CD4-positive, alpha-beta T cell treated with Interleukin-6 for 4 hours (primary cell): ENCODE measurements around the gene KIF16B.
A peak's percentile ranks its signal among the peaks of the same experiment; 100 is the strongest.

Experiments used
- DNase-seq: peaks from one replicate; pipeline ENCODE4 v3.0.0-alpha.2; 2020; ENCODE audit warnings: mixed read lengths

The KIF16B gene

DNA sequence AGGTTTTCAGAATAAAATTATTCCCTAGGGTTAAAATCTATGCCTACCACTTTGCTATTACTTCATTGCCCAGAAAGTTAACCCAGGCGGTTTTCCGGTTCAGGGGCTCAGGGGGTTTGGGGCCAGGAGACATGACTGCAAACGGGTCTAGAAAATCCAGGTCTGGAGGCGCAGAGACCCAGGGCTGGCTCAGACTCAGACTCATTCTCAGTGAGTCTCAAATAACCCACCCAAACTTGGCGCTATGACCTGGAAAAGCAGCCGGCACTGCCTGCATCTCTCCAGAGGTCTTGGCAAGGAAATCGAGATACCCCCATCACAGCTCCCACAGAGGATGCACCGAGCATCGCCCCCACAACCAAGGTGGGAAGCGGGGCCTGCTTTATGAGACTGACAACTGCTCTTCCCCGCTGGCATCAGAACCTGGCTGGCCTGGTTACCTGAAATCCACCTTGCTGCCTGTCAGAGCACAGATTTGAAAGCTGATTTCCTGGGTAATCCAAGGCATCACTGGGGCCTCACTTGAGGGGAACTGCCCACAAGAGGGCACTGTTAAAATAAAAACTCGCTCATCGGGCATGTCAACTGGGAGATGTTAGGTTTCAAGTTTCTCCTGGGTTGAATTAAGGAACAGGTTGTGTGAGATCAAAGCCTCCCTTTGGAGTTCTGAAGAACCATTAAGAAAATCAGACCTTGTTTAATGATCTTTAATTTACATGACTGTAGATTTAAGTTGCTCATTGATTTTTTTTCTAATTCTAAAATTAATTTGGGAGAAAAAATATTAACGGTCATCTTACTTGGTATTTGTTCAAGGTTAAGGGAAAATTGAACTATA lies 55.1 kb downstream of the KIF16B start:
- DNase-seq: peak; percentile 17

GRCh38 chr20:16516794-16517193 lies 56.5 kb downstream of the KIF16B start:
- DNase-seq: no peak

DNA sequence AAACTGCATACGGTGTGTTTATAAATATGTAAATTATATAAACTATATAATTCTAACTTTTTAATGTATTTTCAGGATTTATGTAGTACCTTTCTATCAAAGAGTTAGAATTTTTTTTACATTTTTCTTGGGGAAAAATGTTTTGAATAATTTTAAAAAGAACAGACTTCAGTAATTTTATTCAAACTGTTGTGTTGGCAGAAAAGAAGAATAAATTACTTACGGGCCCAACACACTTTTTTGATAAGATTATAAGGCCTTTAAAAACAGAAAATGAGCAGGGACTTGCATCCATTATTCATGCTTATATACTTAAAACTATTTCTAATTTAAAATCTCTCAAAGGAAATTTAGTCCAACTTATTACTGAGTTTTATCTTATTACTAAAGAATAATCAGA lies 58.2 kb downstream of the KIF16B start:
- DNase-seq: no peak

DNA sequence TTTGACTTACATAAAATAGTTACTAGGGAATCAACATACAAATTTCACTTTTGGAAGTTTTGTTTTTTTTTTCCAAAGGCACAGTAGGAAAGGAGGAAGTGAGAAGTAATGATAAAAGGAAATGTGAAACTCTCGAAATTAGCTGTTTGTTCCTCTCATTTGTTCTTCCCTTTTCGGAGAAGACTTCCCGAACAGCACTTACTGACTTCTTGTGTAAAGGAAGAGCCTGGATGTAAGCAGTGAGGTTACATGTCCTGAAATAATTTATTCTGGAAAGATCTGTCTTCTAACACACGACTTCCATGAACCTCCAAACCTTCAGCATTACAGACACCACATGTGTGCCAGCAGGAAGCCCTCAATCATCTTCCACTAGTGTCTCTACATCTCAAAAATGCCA lies 59.1 kb downstream of the KIF16B start:
- DNase-seq: no peak

- DNase-seq: no peak
Observed at GRCh38 chr20:16505894-16506293, 67.4 kb downstream of the KIF16B start.

DNA sequence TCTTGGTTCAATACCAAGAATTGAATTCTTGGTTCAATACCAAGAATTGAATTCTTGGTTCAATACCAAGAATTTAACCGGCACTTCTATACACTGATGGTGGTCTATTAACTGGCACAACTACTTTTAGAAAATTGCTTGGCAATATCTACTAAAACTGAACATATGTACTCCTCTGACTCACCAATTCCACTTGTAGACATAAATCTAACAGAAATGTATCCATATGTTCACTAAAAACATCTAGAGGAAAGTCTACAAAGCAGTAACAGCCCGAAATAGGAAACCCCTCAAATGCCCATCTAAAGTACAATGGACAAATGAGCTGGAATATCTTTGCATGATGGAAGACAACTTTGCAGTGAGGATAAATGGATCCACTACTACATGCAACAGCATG lies 71.9 kb downstream of the KIF16B start:
- DNase-seq: no peak

GRCh38 chr20:16500197-16500596 lies 73.1 kb downstream of the KIF16B start:
- DNase-seq: no peak

GRCh38 chr20:16498526-16499253 lies 74.6 kb downstream of the KIF16B start:
- DNase-seq: no peak

GRCh38 chr20:16497896-16498295 lies 75.4 kb downstream of the KIF16B start:
- DNase-seq: no peak

DNA sequence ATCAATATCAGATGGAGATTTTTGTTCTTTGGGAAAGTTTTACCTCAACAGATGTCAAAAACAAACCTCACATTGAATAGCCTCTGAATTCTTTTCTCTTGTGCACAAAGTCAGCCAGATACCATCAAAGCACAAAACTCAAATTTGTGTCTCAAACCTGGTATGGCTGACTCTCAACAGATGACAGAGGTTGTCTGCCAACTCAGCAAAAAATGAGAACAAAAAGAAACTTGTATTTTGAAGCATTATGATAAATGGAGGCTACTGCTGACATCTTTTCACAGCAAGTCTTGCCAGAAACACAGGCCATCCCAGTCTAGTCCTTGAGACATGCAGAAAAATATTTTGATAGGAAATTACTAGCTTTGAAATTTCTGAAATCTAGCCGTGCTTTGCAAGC lies 79.8 kb downstream of the KIF16B start:
- no peak for DNase-seq

DNA sequence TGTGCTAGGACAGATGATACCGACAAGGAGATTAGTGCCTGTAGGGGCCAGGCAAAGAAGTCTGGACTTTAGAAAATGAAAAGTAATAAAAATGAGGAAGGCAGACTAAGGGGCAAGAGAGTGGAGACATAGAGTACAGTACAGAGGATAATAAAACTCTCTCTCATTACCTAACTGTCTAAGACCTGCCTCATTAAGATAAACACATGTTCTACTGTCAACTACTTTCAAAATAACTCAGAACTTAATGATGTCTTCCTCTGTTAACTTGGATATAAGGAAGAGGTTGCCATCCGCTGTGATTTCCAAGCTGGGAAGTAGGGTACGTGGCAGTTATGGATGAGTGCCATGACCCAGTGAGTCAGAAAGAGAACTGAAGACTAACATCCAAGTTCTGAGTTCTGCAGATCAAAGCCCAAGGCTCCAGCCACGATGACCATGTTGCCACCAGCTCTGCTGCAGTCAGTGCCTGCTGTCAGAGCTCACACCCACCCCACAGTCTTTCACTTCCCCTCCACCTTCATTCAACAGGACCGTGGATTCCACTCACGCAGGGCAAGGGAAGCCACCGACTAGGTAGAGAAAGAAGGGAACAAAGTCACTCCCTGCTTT lies 81.8 kb downstream of the KIF16B start:
- no peak for DNase-seq

GRCh38 chr20:16490696-16491095 lies 82.6 kb downstream of the KIF16B start:
- DNase-seq: no peak

DNA sequence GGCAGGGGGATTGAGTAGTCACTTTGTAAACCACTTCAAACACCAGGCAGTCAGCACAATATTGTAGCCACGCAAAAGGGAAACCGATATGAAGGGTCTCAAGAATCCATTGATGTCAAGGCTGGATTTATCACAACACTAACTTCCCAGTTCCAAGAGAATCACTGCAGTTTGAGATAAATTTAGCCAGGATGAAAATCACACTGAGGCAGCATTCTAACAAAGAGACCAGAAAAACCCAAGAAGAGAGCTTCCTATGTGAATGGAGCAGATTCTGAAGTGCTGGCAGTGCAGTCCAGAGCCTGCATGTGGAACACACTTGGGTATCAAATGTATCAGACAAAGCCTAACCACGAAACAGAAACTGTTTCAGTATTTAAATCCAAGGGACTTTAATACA lies 84.6 kb downstream of the KIF16B start:
- DNase-seq: no peak

DNA sequence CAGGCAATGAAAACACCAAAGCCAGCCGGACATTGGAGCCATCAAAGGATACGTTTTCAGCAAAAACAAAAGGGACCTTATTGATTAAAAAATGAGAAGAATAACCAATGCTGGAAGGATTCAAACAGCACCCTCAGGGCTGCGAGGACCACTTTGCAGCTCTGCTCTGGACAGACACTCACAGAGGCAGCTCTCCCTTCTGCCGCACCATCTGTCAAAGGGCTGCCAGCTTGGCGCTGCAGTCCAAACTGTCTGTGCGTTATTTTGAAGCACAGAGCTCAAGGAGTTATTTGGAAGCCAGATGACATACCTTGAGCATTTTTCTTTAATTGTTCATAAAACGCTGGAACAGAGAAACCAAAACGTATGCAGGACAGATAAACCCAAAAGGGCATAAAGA lies 85.2 kb downstream of the KIF16B start:
- no peak for DNase-seq

GRCh38 chr20:16486532-16486931 lies 86.7 kb downstream of the KIF16B start:
- no peak for DNase-seq

GRCh38 chr20:16485401-16485800 lies 87.8 kb downstream of the KIF16B start:
- no peak for DNase-seq

DNA sequence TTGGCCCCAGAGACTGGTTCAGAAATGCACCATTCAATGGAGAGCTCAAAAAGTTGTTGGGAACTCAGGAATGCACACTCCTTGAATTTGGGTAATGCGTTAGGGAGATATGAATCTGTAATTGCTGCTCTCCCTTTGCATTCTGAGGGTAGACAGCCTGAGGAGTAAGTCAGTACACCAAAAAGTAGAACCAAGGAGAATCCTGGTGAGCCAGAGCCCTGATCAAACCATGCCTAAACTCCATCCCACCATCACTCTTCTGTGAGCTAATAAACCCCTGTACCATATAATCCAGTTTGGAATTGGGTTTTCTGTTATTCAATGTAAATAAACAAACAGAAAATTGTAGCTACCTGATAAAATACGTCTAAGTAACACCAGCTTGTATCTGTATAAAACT lies 90.2 kb downstream of the KIF16B start:
- DNase-seq: no peak

GRCh38 chr20:16481977-16482376 lies 91.3 kb downstream of the KIF16B start:
- DNase-seq: no peak

GRCh38 chr20:16479666-16480065 lies 93.6 kb downstream of the KIF16B start:
- DNase-seq: no peak

GRCh38 chr20:16477632-16478031 lies 95.6 kb downstream of the KIF16B start:
- DNase-seq: no peak

GRCh38 chr20:16476032-16476431 lies 97.2 kb downstream of the KIF16B start:
- DNase-seq: no peak

DNA sequence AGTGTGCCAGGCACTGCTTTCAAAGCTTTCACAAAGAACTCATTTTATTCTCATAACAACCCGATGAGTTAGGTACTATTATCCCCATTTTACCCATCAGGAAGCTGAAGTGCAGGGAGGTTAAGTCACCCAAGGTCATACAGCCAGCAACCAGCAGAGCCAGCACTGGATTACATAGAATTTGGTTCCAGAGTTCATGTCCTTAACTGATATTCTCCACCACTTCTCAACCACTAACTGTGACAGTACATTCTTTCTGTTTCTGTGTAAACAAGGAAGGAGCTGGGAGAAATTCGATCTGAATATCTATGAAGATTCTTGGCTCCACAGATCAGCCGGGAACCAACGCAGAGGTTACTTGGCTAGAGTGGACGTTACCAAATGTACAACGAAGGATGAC lies 98.0 kb downstream of the KIF16B start:
- no peak for DNase-seq

DNA sequence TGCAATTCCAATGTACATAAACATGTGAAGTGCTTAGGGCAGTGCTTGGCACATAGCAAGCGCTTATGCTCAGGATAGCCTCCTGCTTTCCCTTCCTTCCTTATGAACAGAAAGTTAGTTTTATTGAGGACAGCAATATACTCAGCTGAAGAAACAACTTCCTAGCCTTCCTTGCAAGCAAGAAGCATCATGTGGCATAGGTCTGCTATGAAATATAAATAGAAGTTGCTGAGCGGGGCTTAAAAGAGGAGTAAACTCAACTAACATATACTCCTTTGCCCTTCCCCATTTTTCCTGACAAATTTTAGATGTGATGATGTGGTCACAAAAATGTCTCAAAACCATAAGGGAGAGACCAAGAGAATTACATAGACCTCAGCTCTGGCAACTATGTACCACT lies 98.9 kb downstream of the KIF16B start:
- no peak for DNase-seq
